ENCODE results near the gene SYNE2. TPM values are rescaled to one million over a fixed set of nuclear protein-coding genes. Genes with fewer than 3 reads are reported as not detected.

The SYNE2 gene
- total and polyA plus RNA-seq, 2 donors (not counting 3 experiments of a cell fraction or from before 2014, with no cell fraction given) = 16.0 to 53.7 TPM

DNA sequence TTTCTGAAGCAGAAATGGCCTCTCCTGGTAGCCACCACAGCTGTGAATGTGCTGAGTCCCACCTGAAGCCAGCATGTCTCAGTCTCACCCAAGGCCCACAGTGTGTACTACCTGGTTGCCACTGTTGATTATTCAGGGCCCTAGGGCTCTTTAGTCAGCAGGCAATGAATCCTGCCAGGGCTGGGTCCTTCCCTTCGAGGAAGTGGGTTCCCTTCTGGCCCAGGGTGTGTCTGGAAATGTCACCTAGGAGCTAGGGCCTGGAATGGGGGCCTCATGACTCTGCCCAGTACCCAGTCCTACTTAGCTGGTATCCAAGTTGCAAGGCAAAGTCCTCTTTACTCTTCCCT lies 207.4 kb downstream of the SYNE2 start:
- Histone ChIP-seq H3K79me2 (ENCODE audit: control insufficient read depth, insufficient read depth, low read length) (no peaks in the 10 kb centered on the region), H3K4me3 (replicated peaks in 1 of 3; ENCODE audit: insufficient read depth in 1 of 3, low read depth in 1 of 3, low read length in 3 of 3) (no peak overlapping the region), H3K27me3 (ENCODE audit: control insufficient read depth in 2 of 2, insufficient read depth in 2 of 2, low read length in 2 of 2) (no peaks in the 10 kb centered on the region), H3K9me1 (replicated peaks; ENCODE audit: control insufficient read depth, extremely low read depth, insufficient read depth, low read length) (no peaks in the 10 kb centered on the region), H3K9ac (replicated peaks; ENCODE audit: extremely low read depth, insufficient read depth, low read length) (no peak overlapping the region), H3K4me2 (ENCODE audit: insufficient read depth, low read length) (no peak overlapping the region), H3K4me1 (ENCODE audit: control insufficient read depth, extremely low read depth, insufficient read depth, low read length) (no peaks in the 10 kb centered on the region), H3K9me3 (replicated peaks; ENCODE audit: control insufficient read depth, insufficient read depth, low read length) (no peaks in the 10 kb centered on the region), H4K20me1 (replicated peaks; ENCODE audit: control insufficient read depth, extremely low read depth, insufficient read depth, low read length) (no peaks in the 10 kb centered on the region), H2AFZ (ENCODE audit: low read depth, low read length) (no peak overlapping the region), H3K36me3 (ENCODE audit: control insufficient read depth in 2 of 2, extremely low read depth in 1 of 2, insufficient read depth in 2 of 2, low read length in 2 of 2) (no peaks in the 10 kb centered on the region), H3K27ac (ENCODE audit: insufficient read depth, low read depth, low read length) (no peak overlapping the region)
- intact Hi-C loops (cut with micrococcal nuclease) = loop anchor here (2.0 kb wide), 1 partner anchor 235 kb away; the partner anchor contains the start of gene ESR2
- no peak for DNase-seq (ENCODE audit: low read depth, low spot score)
- no peak for FAIRE-seq
- BruUV-seq (replicated peaks) = no TSS peak
- ChIA-PET CTCF (interaction anchor here (0.5 to 5.2 kb wide), 13 partner anchors 10 to 311 kb away, joined by 3 to 36 read pairs (median 4); partner anchors contain the start of gene ESR2), POLR2A (no interaction called here)
- dilution Hi-C loops (cut with MboI; ENCODE audit: extremely low pct_ligation_motif_present, low sequenced_read_pairs) = no loop called here
- TF ChIP-seq JUN (IDR thresholded peaks at IDR 0.05; ENCODE audit: borderline replicate concordance, insufficient read depth, insufficient read length, low read depth) (no peak), MYC (IDR thresholded peaks at IDR 0.05; ENCODE audit: low read depth, low read length) (no peak), FOS (IDR thresholded peaks at IDR 0.05; ENCODE audit: borderline replicate concordance, insufficient read depth, low read length) (no peak), GATA2 (IDR thresholded peaks at IDR 0.05; ENCODE audit: insufficient read depth, insufficient read length, low read depth, low read length) (no peak), POLR2AphosphoS5 (IDR thresholded peaks at IDR 0.05; ENCODE audit: insufficient read depth, low read depth, low read length) (no peak), POLR2A (IDR thresholded peaks at IDR 0.05; ENCODE audit: low read depth, low read length) (no peak), EZH2 (IDR thresholded peaks at IDR 0.05; ENCODE audit: borderline replicate concordance, low read depth, low read length, severe bottlenecking) (no peak)
- TF ChIP-seq, protein P1, sequence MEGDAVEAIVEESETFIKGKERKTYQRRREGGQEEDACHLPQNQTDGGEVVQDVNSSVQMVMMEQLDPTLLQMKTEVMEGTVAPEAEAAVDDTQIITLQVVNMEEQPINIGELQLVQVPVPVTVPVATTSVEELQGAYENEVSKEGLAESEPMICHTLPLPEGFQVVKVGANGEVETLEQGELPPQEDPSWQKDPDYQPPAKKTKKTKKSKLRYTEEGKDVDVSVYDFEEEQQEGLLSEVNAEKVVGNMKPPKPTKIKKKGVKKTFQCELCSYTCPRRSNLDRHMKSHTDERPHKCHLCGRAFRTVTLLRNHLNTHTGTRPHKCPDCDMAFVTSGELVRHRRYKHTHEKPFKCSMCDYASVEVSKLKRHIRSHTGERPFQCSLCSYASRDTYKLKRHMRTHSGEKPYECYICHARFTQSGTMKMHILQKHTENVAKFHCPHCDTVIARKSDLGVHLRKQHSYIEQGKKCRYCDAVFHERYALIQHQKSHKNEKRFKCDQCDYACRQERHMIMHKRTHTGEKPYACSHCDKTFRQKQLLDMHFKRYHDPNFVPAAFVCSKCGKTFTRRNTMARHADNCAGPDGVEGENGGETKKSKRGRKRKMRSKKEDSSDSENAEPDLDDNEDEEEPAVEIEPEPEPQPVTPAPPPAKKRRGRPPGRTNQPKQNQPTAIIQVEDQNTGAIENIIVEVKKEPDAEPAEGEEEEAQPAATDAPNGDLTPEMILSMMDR (IDR thresholded peaks at IDR 0.05; ENCODE audit: extremely low read depth in 1 of 2, insufficient read depth in 1 of 2, low read depth in 1 of 2, low read length in 2 of 2) = no peak
- TF ChIP-seq, protein P2, sequence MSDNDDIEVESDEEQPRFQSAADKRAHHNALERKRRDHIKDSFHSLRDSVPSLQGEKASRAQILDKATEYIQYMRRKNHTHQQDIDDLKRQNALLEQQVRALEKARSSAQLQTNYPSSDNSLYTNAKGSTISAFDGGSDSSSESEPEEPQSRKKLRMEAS (IDR thresholded peaks at IDR 0.05; ENCODE audit: insufficient read depth, insufficient read length) = no peak

Data from endothelial cell of umbilical vein (primary cell).